OCI-LY7 (cell line): ENCODE results near the gene HCFC2. TPM values are rescaled to one million over a fixed set of nuclear protein-coding genes. Genes with fewer than 3 reads are reported as not detected.

Experiments
- BruUV-seq: library from RNA; stranded (reverse); fragments of 400-500 nt; replicated peaks from 2 replicates; lab custom pipeline; 2021; lab: Mats Ljungman, UMichigan
- CTCF ChIA-PET: fragments of 300-600 bp; sonication (Branson Sonifier 250); formaldehyde crosslinking; loops from one replicate; lab custom pipeline; 2022; ENCODE audit warnings: antibody characterized with exemption; ENCODE audit not compliant: unreplicated experiment; lab: Charles Lee
- POLR2A ChIA-PET: fragments of 300-600 bp; sonication (Branson Sonifier 250); formaldehyde crosslinking; loops from one replicate; lab custom pipeline; 2022; ENCODE audit warnings: antibody characterized with exemption; lab: Charles Lee
- DNase-seq: peaks from one replicate; pipeline ENCODE4 v3.0.0-alpha.2; 2015; ENCODE audit warnings: low spot score
- H2AFZ ChIP-seq: fragments of 200-600 bp; sonication (generic), shearing (Covaris generic); 2 replicates; pipeline ENCODE4 v1.6.1; 2014; ENCODE audit warnings: mild to moderate bottlenecking, antibody characterized with exemption, low read length, moderate library complexity
- H3K27ac ChIP-seq: fragments of 200-600 bp; sonication (generic); 2 replicates; pipeline ENCODE4 v1.5.1; 2014; ENCODE audit warnings: mixed run types, low read depth, mild to moderate bottlenecking, moderate library complexity, low read length, inconsistent platforms; ENCODE audit not compliant: poor library complexity, severe bottlenecking
- H3K36me3 ChIP-seq: fragments of 200-600 bp; sonication (generic); 2 replicates; pipeline ENCODE4 v1.6.1; 2014; ENCODE audit warnings: mild to moderate bottlenecking, antibody characterized with exemption, low read length, moderate library complexity, mixed read lengths; ENCODE audit not compliant: insufficient read depth
- H3K4me1 ChIP-seq: fragments of 200-600 bp; sonication (generic); 2 replicates; pipeline ENCODE4 v1.5.1; 2014; ENCODE audit warnings: mild to moderate bottlenecking, low read length; ENCODE audit not compliant: insufficient read depth, poor library complexity, severe bottlenecking
- H3K4me2 ChIP-seq: fragments of 200-600 bp; sonication (generic); 2 replicates; pipeline ENCODE4 v1.6.1; 2014; ENCODE audit warnings: mild to moderate bottlenecking, low read length
- H3K4me3 ChIP-seq: fragments of 200-600 bp; sonication (generic); 2 replicates; pipeline ENCODE4 v1.5.1; 2014; ENCODE audit warnings: mild to moderate bottlenecking, low read depth, low read length; ENCODE audit not compliant: poor library complexity, severe bottlenecking
- H3K79me2 ChIP-seq: fragments of 200-600 bp; sonication (generic); 2 replicates; pipeline ENCODE4 v1.6.1; 2016; ENCODE audit warnings: low read depth, mild to moderate bottlenecking, low read length, moderate library complexity, mixed read lengths; ENCODE audit not compliant: insufficient read depth
- H3K9me2 ChIP-seq: fragments of 200-600 bp; sonication (generic); 2 replicates; pipeline ENCODE4 v1.6.1; 2016; ENCODE audit warnings: mild to moderate bottlenecking, low read length, mixed read lengths; ENCODE audit not compliant: insufficient read depth
- H3K9me3 ChIP-seq: fragments of 200-600 bp; sonication (generic); 2 replicates; pipeline ENCODE4 v1.6.1; 2014; ENCODE audit warnings: mild to moderate bottlenecking, mixed run types, low read length, mixed read lengths
- H4K20me1 ChIP-seq: fragments of 200-600 bp; sonication (generic); 2 replicates; pipeline ENCODE4 v1.6.1; 2014; ENCODE audit warnings: mild to moderate bottlenecking, antibody characterized with exemption, low read length, moderate library complexity, mixed read lengths; ENCODE audit not compliant: insufficient read depth
- EZH2phosphoT487 ChIP-seq: fragments of 200-600 bp; sonication (generic); IDR thresholded peaks from 2 replicates; pipeline ENCODE4 v1.6.1; 2018; ENCODE audit warnings: low read depth, borderline replicate concordance, mild to moderate bottlenecking, mixed run types, antibody characterized with exemption, low read length, moderate library complexity, mixed read lengths
- intact Hi-C: fragments of 100-400 bp; cut with micrococcal nuclease; formaldehyde crosslinking; loops from one replicate; pipeline ENCODE4 v1.10.0; 2022; ENCODE audit not compliant: unreplicated experiment
- total RNA-seq, 2 experiments: library from RNA; depleted of rRNA in 1 of 2; stranded (reverse); fragments of >200 nt in 1 of 2; shearing (Covaris generic) in 1 of 2; gene quantifications; 2 replicates each; pipeline ENCODE4 v1.2.3, GENCODE V29; 2014 to 2022
- TF ChIP-seq, protein P1 (sequence below): fragments of 200-600 bp; sonication (generic); conservative IDR thresholded peaks from 2 replicates; pipeline ENCODE4 v1.5.1; 2014; ENCODE audit warnings: mild to moderate bottlenecking, antibody characterized with exemption, low read length, moderate library complexity, mixed read lengths

Gene HCFC2
- total RNA-seq, 2 experiments from 2014 or later: 8.7 to 11.8 TPM

DNA sequence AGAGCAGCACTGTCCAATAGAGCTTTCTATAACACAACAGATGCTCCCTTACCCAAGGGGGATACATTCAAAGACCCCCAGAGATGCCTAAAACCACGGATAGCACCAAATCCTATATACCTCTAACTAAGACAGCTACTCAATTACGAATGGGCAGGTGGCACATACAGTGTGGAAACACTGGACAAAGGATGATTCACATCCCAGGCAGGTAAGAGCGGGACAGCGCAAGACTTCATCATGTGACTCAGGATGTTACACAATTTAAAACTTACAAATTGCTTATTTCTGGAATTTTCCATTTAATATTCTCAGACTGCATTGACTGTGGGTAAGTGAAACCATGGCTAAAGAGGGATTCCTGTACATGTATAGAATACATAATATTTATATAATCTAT lies 5.5 kb upstream of the HCFC2 start:
- Histone ChIP-seq H4K20me1 (no peaks in the 10 kb centered on the region), H3K79me2 (no peaks in the 10 kb centered on the region), H3K9me2 (no peaks in the 10 kb centered on the region), H3K36me3 (no peaks in the 10 kb centered on the region), H2AFZ (no peak overlapping the region), H3K4me1 (peaks cover 6% of the 10 kb centered on the region), H3K4me3 (no peak overlapping the region), H3K27ac (no peak overlapping the region), H3K9me3 (no peaks in the 10 kb centered on the region), H3K4me2 (no peak overlapping the region)
- CTCF ChIA-PET: interaction anchor here (1.4 kb wide), 1 partner anchor 50 kb away, joined by 8 read pairs; no protein-coding TSS in a partner anchor
- intact Hi-C loops: no loop called here
- no peak for DNase-seq
- POLR2A ChIA-PET: interaction anchor here (0.6 to 1.1 kb wide), 3 partner anchors 9 to 51 kb away, joined by 3 read pairs; no protein-coding TSS in a partner anchor
- TF ChIP-seq EZH2phosphoT487: no peak
- TF ChIP-seq, protein P1, sequence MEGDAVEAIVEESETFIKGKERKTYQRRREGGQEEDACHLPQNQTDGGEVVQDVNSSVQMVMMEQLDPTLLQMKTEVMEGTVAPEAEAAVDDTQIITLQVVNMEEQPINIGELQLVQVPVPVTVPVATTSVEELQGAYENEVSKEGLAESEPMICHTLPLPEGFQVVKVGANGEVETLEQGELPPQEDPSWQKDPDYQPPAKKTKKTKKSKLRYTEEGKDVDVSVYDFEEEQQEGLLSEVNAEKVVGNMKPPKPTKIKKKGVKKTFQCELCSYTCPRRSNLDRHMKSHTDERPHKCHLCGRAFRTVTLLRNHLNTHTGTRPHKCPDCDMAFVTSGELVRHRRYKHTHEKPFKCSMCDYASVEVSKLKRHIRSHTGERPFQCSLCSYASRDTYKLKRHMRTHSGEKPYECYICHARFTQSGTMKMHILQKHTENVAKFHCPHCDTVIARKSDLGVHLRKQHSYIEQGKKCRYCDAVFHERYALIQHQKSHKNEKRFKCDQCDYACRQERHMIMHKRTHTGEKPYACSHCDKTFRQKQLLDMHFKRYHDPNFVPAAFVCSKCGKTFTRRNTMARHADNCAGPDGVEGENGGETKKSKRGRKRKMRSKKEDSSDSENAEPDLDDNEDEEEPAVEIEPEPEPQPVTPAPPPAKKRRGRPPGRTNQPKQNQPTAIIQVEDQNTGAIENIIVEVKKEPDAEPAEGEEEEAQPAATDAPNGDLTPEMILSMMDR: no peak
- BruUV-seq: no TSS peak

- Histone ChIP-seq H3K9me2 (no peaks in the 10 kb centered on the region), H3K4me1 (peaks cover 6% of the 10 kb centered on the region), H3K36me3 (no peaks in the 10 kb centered on the region), H3K27ac (no peak overlapping the region), H3K4me3 (no peak overlapping the region), H2AFZ (no peak overlapping the region), H4K20me1 (no peaks in the 10 kb centered on the region), H3K79me2 (peaks cover under 1% of the 10 kb centered on the region; the same call in 1 of the 2 replicates), H3K4me2 (no peak overlapping the region), H3K9me3 (no peaks in the 10 kb centered on the region)
- DNase-seq: no peak
- POLR2A ChIA-PET: interaction anchor here (0.7 to 1.1 kb wide), 2 partner anchors 8 to 33 kb away, joined by 3 read pairs; no protein-coding TSS in a partner anchor
- BruUV-seq: no TSS peak
- CTCF ChIA-PET: no interaction called here
- intact Hi-C loops: loop anchor here (10.0 kb wide), 1 partner anchor 295 kb away; no protein-coding TSS in a partner anchor
- TF ChIP-seq, protein P1: no peak
- TF ChIP-seq EZH2phosphoT487: no peak
Observed at GRCh38 chr12:104059963-104060362, 4.4 kb upstream of the HCFC2 start.

- H3K36me3 ChIP-seq: no peaks in the 10 kb centered on the region
- no peaks in the 10 kb centered on the region for H4K20me1 ChIP-seq
- no peak overlapping the region for H3K4me2 ChIP-seq
- TF ChIP-seq, protein P1: no peak
- TF ChIP-seq EZH2phosphoT487: no peak
- POLR2A ChIA-PET: interaction anchor here (0.6 kb wide), 1 partner anchor 1271 kb away, joined by 4 read pairs; no protein-coding TSS in a partner anchor
- peaks cover 9% of the 10 kb centered on the region; the same call in 1 of the 2 replicates for H3K79me2 ChIP-seq
- no TSS peak for BruUV-seq
- no peak for DNase-seq
- H3K9me2 ChIP-seq: no peaks in the 10 kb centered on the region
- CTCF ChIA-PET: no interaction called here
- intact Hi-C loops: loop anchor here (10.0 kb wide), 1 partner anchor 294 kb away; no protein-coding TSS in a partner anchor
- H3K4me1 ChIP-seq: peaks cover 13% of the 10 kb centered on the region
- no peak overlapping the region for H2AFZ ChIP-seq
- no peaks in the 10 kb centered on the region for H3K9me3 ChIP-seq
- no peak overlapping the region for H3K4me3 ChIP-seq
- H3K27ac ChIP-seq: no peak overlapping the region
Observed at GRCh38 chr12:104060791-104061190, 3.5 kb upstream of the HCFC2 start.
